Heart right ventricle (tissue), 16 donors: ENCODE measurements around the gene NEDD4. TPM values are rescaled to one million over a fixed set of nuclear protein-coding genes. Genes with fewer than 3 reads are reported as not detected.
"Not testable (repeated sequence)": the region's sequence is repeated elsewhere in the genome, so short reads cannot be mapped to it uniquely, and the experiment has no call there.

Experiments used
- ATAC-seq, 8 donors: fragments of 200-7000 bp; cut with Tn5 transposase; one replicate each; pipeline ENCODE4 v1.9.1; 2020; ENCODE audit warnings: mild to moderate bottlenecking in 8 of 8, moderate library complexity in 8 of 8, moderate number of reproducible peaks in 1 of 8
- DNase-seq, 2 donors: peaks; one replicate each; pipeline ENCODE4 v3.0.0-alpha.2; 2020
- H3K27ac ChIP-seq, 10 donors: fragments of 200-600 bp; sonication (generic) in 2 of 10; one replicate each; pipeline versions ENCODE4 v1.5.0 to v1.8.0; 2020 to 2022; ENCODE audit warnings: mild to moderate bottlenecking in 3 of 10
- H3K27me3 ChIP-seq, 7 donors: fragments of 200-600 bp; one replicate each; pipeline ENCODE4 v1.8.0; 2021 to 2022; ENCODE audit warnings: mild to moderate bottlenecking in 2 of 7
- H3K36me3 ChIP-seq, 9 donors: fragments of 200-600 bp; sonication (generic) in 1 of 9; one replicate each; pipeline versions ENCODE4 v1.5.0 to v1.8.0; 2020 to 2022; ENCODE audit warnings: mild to moderate bottlenecking in 2 of 9
- H3K4me1 ChIP-seq, 9 donors: fragments of 200-600 bp; sonication (generic) in 1 of 9; one replicate each; pipeline versions ENCODE4 v1.5.0 to v1.8.0; 2020 to 2022; ENCODE audit warnings: mild to moderate bottlenecking in 4 of 9
- H3K4me3 ChIP-seq, 10 donors: fragments of 200-600 bp; sonication (generic) in 2 of 10; one replicate each; pipeline versions ENCODE4 v1.5.0 to v1.8.0; 2020 to 2022; ENCODE audit warnings: mild to moderate bottlenecking in 7 of 10, moderate library complexity in 2 of 10
- H3K9me3 ChIP-seq, 11 donors: fragments of 200-600 bp in 10 of 11; sonication (generic) in 2 of 11; one replicate each; pipeline versions ENCODE4 v1.5.0 to v1.8.0; 2013 to 2022; ENCODE audit warnings: mild to moderate bottlenecking in 2 of 11, control low read depth in 1 of 11, moderate library complexity in 1 of 11
- CTCF ChIP-seq, 9 donors: fragments of 200-600 bp; sonication (generic) in 2 of 9; IDR thresholded peaks; one replicate each; pipeline versions ENCODE4 v1.5.0 to v1.8.0; 2021 to 2022; ENCODE audit warnings: antibody characterized with exemption in 9 of 9, mild to moderate bottlenecking in 5 of 9, moderate library complexity in 1 of 9
- WGBS, 2 donors: extraction: QIAGEN DNeasy Blood & Tissue Kit; methylation state at CpG; one replicate each; pipeline ENCODE4 v1.1.7; 2013; ENCODE audit warnings: inconsistent platforms in 1 of 2; 5-methylcytosine and 5-hydroxymethylcytosine counted together
- intact Hi-C, 10 donors: fragments of 100-400 bp; cut with DNase I; formaldehyde crosslinking; loops; one replicate each; pipeline versions ENCODE4 v1.11.1 to v1.14.2; 2022
- polyA plus RNA-seq, 2 donors: library from polyadenylated mRNA; stranded (reverse); fragments of 200-250 nt; gene quantifications; one replicate each; pipeline ENCODE4 v1.2.3, GENCODE V29; 2013
- total RNA-seq, 10 donors: library from RNA; stranded (reverse); fragmentation: NEBNext Ultra II Directional in 3 of 10; extraction: Animal tissue kit (Norgen Biotek cat#: 25700) in 3 of 10; gene quantifications; one replicate each; pipeline versions ENCODE4 v1.2.1 to v1.2.4, GENCODE V29; 2021 to 2023
- donor health status: Arrhythmogenic right ventricular cardiomyopathy.
- donor health status: ischemic (EF 13 %, LVEDD 7.1; RV severe dilation, severe dysfunction).
- donor health status: healthy with polysubstance abuse.
- donor health status: DM: no; HTN: yes; CAD: no.
- donor health status: DM: no; HTN: no; CAD: no.
- donor health status: ischemic (EF 25% LVEDD 6.9; RV normal size, moderate dysfunction).
- donor health status: ischemic (EF 25% LVEDD 5.7; RV mildly dilated, moderate dysfunction).
- donor health status: healthy.
- donor health status: DM: yes; HTN: yes; CAD: no.
- donor health status: Ischemic cardiomyopathy.
- donor health status: ischemic (EF 35%, LVEDD 5.7; RV mildly dilated, moderate dysfunction).
- donor health status: nonischemic (EF 11% LVEDD 7.7; RV severe dilation, severe dysfunction).
- donor health status: DM: yes; HTN: yes; CAD: no.
- donor health status: PGD.
- donor health status: ischemic (EF 29% LVEDD 5.4; RV normal size, mild dysfunction).
- donor health status: nonischemic (EF 23%, LVEDD 6.1; RV moderate dilation, normal function).

Gene NEDD4
- total and polyA plus RNA-seq, 12 donors: 3.5 to 11.5 (median 8.7) TPM

GRCh38 chr15:55954862-55955605 is 38.4 kb downstream of the NEDD4 start:
- TF ChIP-seq CTCF (IDR thresholded peaks at IDR 0.05): no peak
- 91 to 97% methylated on average over 6 of the region's 6 CpGs for WGBS, 2 donors
- Histone ChIP-seq H3K9me3 (no peaks in the 10 kb centered on the region), H3K4me3 (no peak overlapping the region), H3K27me3 (no peaks in the 10 kb centered on the region), H3K4me1 (no peaks in the 10 kb centered on the region), H3K27ac (no peak overlapping the region), H3K36me3 (peaks cover 0 to 10% (median 0%) of the 10 kb centered on the region in 9 donors)
- no peak for ATAC-seq
- intact Hi-C loops: no loop called here
- DNase-seq: no peak

GRCh38 chr15:55952501-55953274 is 40.7 kb downstream of the NEDD4 start:
- H3K4me3 ChIP-seq, DNase-seq, intact Hi-C loops, H3K4me1 ChIP-seq, ATAC-seq, H3K27ac ChIP-seq, H3K27me3 ChIP-seq: not testable (repeated sequence)
- H3K9me3 ChIP-seq: peaks cover 0 to 14% (median 0%) of the 10 kb centered on the region in 11 donors
- WGBS, 2 donors: 94 to 96% methylated on average over 14 of the region's 14 CpGs
- H3K36me3 ChIP-seq: peaks cover 0 to 15% (median 0%) of the 10 kb centered on the region in 9 donors

- WGBS, 2 donors: 85 to 89% methylated on average over 2 of the region's 2 CpGs
- H3K36me3 ChIP-seq, intact Hi-C loops, ATAC-seq, H3K27me3 ChIP-seq, DNase-seq, H3K27ac ChIP-seq, H3K4me3 ChIP-seq: not testable (repeated sequence)
- H3K4me1 ChIP-seq: peaks cover 0 to 12% (median 0%) of the 10 kb centered on the region in 9 donors
- peaks cover 0 to 14% (median 0%) of the 10 kb centered on the region in 11 donors for H3K9me3 ChIP-seq
Measured at GRCh38 chr15:55944606-55945005, 48.8 kb downstream of the NEDD4 start.

GRCh38 chr15:55942332-55942731 is 51.1 kb downstream of the NEDD4 start:
- 63 to 71% methylated on average over 4 of the region's 4 CpGs for WGBS, 2 donors
- H3K4me3 ChIP-seq: no peak overlapping the region

More at GRCh38 chr15:55942332-55942731, 51.1 kb downstream of the NEDD4 start:
- ATAC-seq: peak in 5 of 8 donors; percentile 41 to 83 (median 45)
- H3K9me3 ChIP-seq: peaks cover 0 to 18% (median 6%) of the 10 kb centered on the region in 11 donors
- H3K27ac ChIP-seq: peak overlapping the region in 3 of 10 donors; percentile 27 to 63 (median 63)
- intact Hi-C loops: no loop called here
- no peak for TF ChIP-seq CTCF (IDR thresholded peaks at IDR 0.05)
- H3K4me1 ChIP-seq: peaks cover 0 to 12% (median 0%) of the 10 kb centered on the region in 9 donors
- no peak for DNase-seq
- H3K36me3 ChIP-seq: peaks cover 0 to 9% (median 0%) of the 10 kb centered on the region in 9 donors
- H3K27me3 ChIP-seq: no peaks in the 10 kb centered on the region
